GM20000 (cell line): ENCODE measurements around the gene CD200.

Source experiments
- DNase-seq: peaks from one replicate; pipeline ENCODE4 v3.0.0; 2012; ENCODE audit warnings: low spot score
- TF ChIP-seq, protein P1 (sequence below): IDR thresholded peaks from 2 replicates; pipeline ENCODE4 v1.5.1; 2012; ENCODE audit warnings: mild to moderate bottlenecking, control low read depth; ENCODE audit errors: extremely low read depth, missing control alignments

CD200 gene

GRCh38 chr3:112405845-112406244, 72.9 kb downstream of the CD200 start:
- no peak for DNase-seq

DNA sequence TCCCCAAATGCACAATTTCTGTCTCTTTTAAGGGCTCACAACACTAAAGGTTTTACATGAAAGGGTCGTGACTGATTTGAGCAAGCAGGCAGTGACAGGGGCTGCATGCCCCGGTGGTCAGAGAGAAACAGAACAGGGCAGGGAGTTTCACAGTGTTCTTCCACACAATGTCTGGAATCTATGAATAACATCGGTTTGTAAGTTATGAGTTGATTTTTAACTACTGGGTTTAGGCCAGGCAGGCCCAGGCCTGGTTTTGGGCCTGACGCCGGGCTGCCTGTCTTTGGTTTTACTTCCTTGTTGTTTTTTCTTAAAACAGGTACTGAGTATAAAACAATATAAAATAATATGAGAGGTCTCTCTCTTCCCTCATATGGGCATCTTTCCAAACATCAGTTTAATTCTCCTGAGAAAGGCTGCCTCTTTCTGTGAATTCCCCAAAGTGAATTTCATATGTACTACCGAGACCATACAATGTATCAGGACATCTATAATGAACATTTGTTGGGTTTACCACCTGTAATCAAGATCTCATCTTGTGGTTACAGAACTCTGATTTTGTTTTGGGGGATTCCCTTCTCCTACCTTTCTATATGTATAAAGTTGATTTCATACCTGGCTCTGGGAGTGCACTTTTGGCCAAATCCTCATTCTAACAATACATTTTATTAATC, 74.4 kb downstream of the CD200 start:
- TF ChIP-seq, protein P1, sequence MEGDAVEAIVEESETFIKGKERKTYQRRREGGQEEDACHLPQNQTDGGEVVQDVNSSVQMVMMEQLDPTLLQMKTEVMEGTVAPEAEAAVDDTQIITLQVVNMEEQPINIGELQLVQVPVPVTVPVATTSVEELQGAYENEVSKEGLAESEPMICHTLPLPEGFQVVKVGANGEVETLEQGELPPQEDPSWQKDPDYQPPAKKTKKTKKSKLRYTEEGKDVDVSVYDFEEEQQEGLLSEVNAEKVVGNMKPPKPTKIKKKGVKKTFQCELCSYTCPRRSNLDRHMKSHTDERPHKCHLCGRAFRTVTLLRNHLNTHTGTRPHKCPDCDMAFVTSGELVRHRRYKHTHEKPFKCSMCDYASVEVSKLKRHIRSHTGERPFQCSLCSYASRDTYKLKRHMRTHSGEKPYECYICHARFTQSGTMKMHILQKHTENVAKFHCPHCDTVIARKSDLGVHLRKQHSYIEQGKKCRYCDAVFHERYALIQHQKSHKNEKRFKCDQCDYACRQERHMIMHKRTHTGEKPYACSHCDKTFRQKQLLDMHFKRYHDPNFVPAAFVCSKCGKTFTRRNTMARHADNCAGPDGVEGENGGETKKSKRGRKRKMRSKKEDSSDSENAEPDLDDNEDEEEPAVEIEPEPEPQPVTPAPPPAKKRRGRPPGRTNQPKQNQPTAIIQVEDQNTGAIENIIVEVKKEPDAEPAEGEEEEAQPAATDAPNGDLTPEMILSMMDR, result no peak
- no peak for DNase-seq

More at GRCh38 chr3:112405845-112406244, 72.9 kb downstream of the CD200 start:
- TF ChIP-seq, protein P1, result no peak

- TF ChIP-seq, protein P1, result no peak
- DNase-seq, result no peak
Measured at GRCh38 chr3:112407888-112408702, 75.1 kb downstream of the CD200 start.

- DNase-seq, result no peak
- TF ChIP-seq, protein P1, result no peak
Measured at GRCh38 chr3:112409041-112409440, 76.1 kb downstream of the CD200 start.

DNA sequence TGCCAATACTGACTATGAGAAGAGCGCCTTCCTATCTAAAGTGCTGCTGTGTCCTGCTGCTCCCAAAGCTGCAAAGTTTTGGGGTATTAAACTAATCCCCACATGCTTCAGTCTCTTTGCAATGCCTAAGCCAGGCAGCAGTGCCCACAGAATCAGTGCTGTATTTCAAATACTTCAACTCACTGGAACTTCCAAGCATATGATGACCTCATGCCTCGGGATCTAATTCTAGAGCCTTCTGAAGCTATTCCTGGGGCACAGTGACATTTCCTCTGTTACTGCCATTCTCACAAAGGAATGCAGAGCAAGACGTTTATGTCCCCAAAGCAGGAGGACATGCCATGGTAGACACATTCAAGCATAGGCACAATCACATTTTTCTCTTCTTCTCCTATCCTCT, 78.5 kb downstream of the CD200 start:
- TF ChIP-seq, protein P1, result no peak
- DNase-seq, result no peak
